Peyer's patch (tissue), 4 donors: ENCODE results near the gene APAF1.

Experiments
- CTCF ChIP-seq, 6 experiments: fragments of 450-650 bp in 4 of 6; fragments of 200-600 bp in 2 of 6; sonication (generic) in 1 of 6; IDR thresholded peaks; one replicate each; pipeline ENCODE4 v1.5.1; 2017 to 2019; ENCODE audit warnings: antibody characterized with exemption in 6 of 6, mild to moderate bottlenecking in 3 of 6, moderate library complexity in 1 of 6
- POLR2A ChIP-seq, 2 donors: fragments of 450-650 bp; IDR thresholded peaks; one replicate each; pipeline ENCODE4 v1.5.1; 2017; ENCODE audit warnings: antibody characterized with exemption in 2 of 2, mild to moderate bottlenecking in 2 of 2, moderate library complexity in 2 of 2

- TF ChIP-seq CTCF (IDR thresholded peaks at IDR 0.05), result no peak
- no peak for TF ChIP-seq POLR2A (IDR thresholded peaks at IDR 0.05)
Measured at GRCh38 chr12:98758331-98758730, 113.2 kb downstream of the APAF1 start.
